Bronchial epithelial cell (primary cell): ENCODE data around the gene AIMP2. TPM values are rescaled to one million over a fixed set of nuclear protein-coding genes. Genes with fewer than 3 reads are reported as not detected.
"Not testable (repeated sequence)": the region's sequence is repeated elsewhere in the genome, so short reads cannot be mapped to it uniquely, and the experiment has no call there.

Experiments used
- DNase-seq: peaks from one replicate; pipeline ENCODE4 v3.0.0-alpha.2; 2010; ENCODE audit warnings: low read depth
- FAIRE-seq: peaks from 2 replicates; lab custom pipeline; 2011; peaks lifted over from hg19 to GRCh38; lab: Jason Lieb, UNC
- H3K27me3 ChIP-seq: 2 replicates; pipeline ENCODE4 v1.5.1; 2011; ENCODE audit warnings: low read length; ENCODE audit not compliant: control insufficient read depth, insufficient read depth
- H3K36me3 ChIP-seq: 2 replicates; pipeline ENCODE4 v1.5.1; 2011; ENCODE audit warnings: low read length; ENCODE audit not compliant: control insufficient read depth, insufficient read depth
- H3K4me3 ChIP-seq: 2 replicates; pipeline ENCODE4 v1.5.1; 2011; ENCODE audit warnings: mild to moderate bottlenecking, low read depth, low read length, control low read depth
- CTCF ChIP-seq: IDR thresholded peaks from 2 replicates; pipeline ENCODE4 v1.5.1; 2011; ENCODE audit warnings: mild to moderate bottlenecking, moderate library complexity, low read length, control low read depth, inconsistent platforms; ENCODE audit not compliant: insufficient read depth, severe bottlenecking
- total RNA-seq: library from RNA; depleted of rRNA; stranded (reverse); fragments of >200 nt; gene quantifications from 2 replicates; pipeline ENCODE4 v1.2.1, GENCODE V29; 2014

The AIMP2 gene
- total RNA-seq, 1 donor from 2014 or later, result 79.0 TPM

GRCh38 chr7:6032641-6033040 is 23.6 kb downstream of the AIMP2 start:
- Histone ChIP-seq H3K36me3 (peaks cover 8% of the 10 kb centered on the region), H3K27me3 (no peaks in the 10 kb centered on the region), H3K4me3 (no peak overlapping the region)
- no peak for TF ChIP-seq CTCF
- FAIRE-seq (no peak), DNase-seq (no peak)

- Histone ChIP-seq H3K27me3 (no peaks in the 10 kb centered on the region), H3K36me3 (peaks cover 8% of the 10 kb centered on the region), H3K4me3 (no peak overlapping the region)
- FAIRE-seq (no peak), DNase-seq (no peak)
- TF ChIP-seq CTCF, result no peak
Measured at GRCh38 chr7:6035165-6035564, 26.1 kb downstream of the AIMP2 start.

GRCh38 chr7:6035686-6036085 is 26.6 kb downstream of the AIMP2 start:
- peaks cover 11% of the 10 kb centered on the region for H3K36me3 ChIP-seq

GRCh38 chr7:6049780-6050179 is 40.7 kb downstream of the AIMP2 start:
- FAIRE-seq (no peak), DNase-seq (no peak)
- no peak overlapping the region for H3K4me3 ChIP-seq
- no peaks in the 10 kb centered on the region for H3K27me3 ChIP-seq
- peaks cover 9% of the 10 kb centered on the region for H3K36me3 ChIP-seq
- TF ChIP-seq CTCF, result no peak

More at GRCh38 chr7:6035686-6036085, 26.6 kb downstream of the AIMP2 start:
- no peak for TF ChIP-seq CTCF
- Histone ChIP-seq H3K27me3 (no peaks in the 10 kb centered on the region), H3K4me3 (no peak overlapping the region)
- FAIRE-seq (no peak), DNase-seq (no peak)

- not testable (repeated sequence) for H3K4me3 ChIP-seq, H3K36me3 ChIP-seq, DNase-seq, H3K27me3 ChIP-seq, FAIRE-seq
Measured at GRCh38 chr7:6051185-6051584, 42.1 kb downstream of the AIMP2 start.

GRCh38 chr7:6056616-6057015 is 47.5 kb downstream of the AIMP2 start:
- FAIRE-seq (no peak), DNase-seq (no peak)
- Histone ChIP-seq H3K36me3 (peaks cover 2% of the 10 kb centered on the region), H3K27me3 (no peaks in the 10 kb centered on the region), H3K4me3 (no peak overlapping the region)
- TF ChIP-seq CTCF, result no peak
